CD4-positive, CD25-positive, alpha-beta regulatory T cell (primary cell): ENCODE data around the gene FOXK1. TPM values are rescaled to one million over a fixed set of nuclear protein-coding genes. Genes with fewer than 3 reads are reported as not detected.
"Not testable (repeated sequence)": the region's sequence is repeated elsewhere in the genome, so short reads cannot be mapped to it uniquely, and the experiment has no call there.

Source experiments
- ATAC-seq, 2 donors: fragments of 150-1000 bp; cut with Tn5 transposase; one replicate each; pipeline ENCODE4 v1.10.0; 2021; ENCODE audit warnings: low read depth in 2 of 2, moderate number of reproducible peaks in 2 of 2, moderate library complexity in 1 of 2
- DNase-seq, 3 donors: peaks; one replicate each; pipeline versions ENCODE4 v3.0.0 to v3.0.0-alpha.2; 2012 to 2022; ENCODE audit warnings: mixed read lengths in 1 of 3
- H3K27ac ChIP-seq: one replicate; pipeline ENCODE4 v1.7.0; 2013; ENCODE audit warnings: mild to moderate bottlenecking, low read length; ENCODE audit not compliant: insufficient read depth, poor library complexity, severe bottlenecking
- H3K27me3 ChIP-seq: one replicate; pipeline ENCODE4 v1.7.0; 2013; ENCODE audit warnings: low read length; ENCODE audit not compliant: control insufficient read depth, insufficient read depth
- H3K36me3 ChIP-seq: one replicate; pipeline ENCODE4 v1.7.0; 2013; ENCODE audit warnings: mild to moderate bottlenecking, low read length, moderate library complexity; ENCODE audit not compliant: control insufficient read depth, insufficient read depth
- H3K4me1 ChIP-seq: 2 replicates; pipeline ENCODE4 v1.7.0; 2013; ENCODE audit warnings: mild to moderate bottlenecking, low read length; ENCODE audit not compliant: insufficient read depth, control insufficient read depth, poor library complexity, severe bottlenecking
- H3K4me3 ChIP-seq: one replicate; pipeline ENCODE4 v1.7.0; 2013; ENCODE audit warnings: low read depth, mild to moderate bottlenecking, low read length, moderate library complexity
- H3K9me3 ChIP-seq, 2 experiments: 1 replicate in 1 of 2; 2 replicates in 1 of 2; pipeline ENCODE4 v1.7.0; 2013; ENCODE audit warnings: low read length in 2 of 2, mild to moderate bottlenecking in 1 of 2, moderate library complexity in 1 of 2; ENCODE audit not compliant: control insufficient read depth in 2 of 2
- H3K27ac Mint-ChIP-seq, 3 donors: one replicate each; pipeline ENCODE4 v1.8.0; 2020 to 2022; ENCODE audit warnings: mild to moderate bottlenecking in 3 of 3, mixed read lengths in 3 of 3, moderate library complexity in 2 of 3
- H3K27me3 Mint-ChIP-seq: one replicate; pipeline ENCODE4 v1.8.0; 2022; ENCODE audit warnings: mild to moderate bottlenecking, mixed read lengths
- H3K36me3 Mint-ChIP-seq: one replicate; pipeline ENCODE4 v1.8.0; 2020; ENCODE audit warnings: mixed read lengths
- H3K4me1 Mint-ChIP-seq, 4 donors: one replicate each; pipeline ENCODE4 v1.8.0; 2020 to 2022; ENCODE audit warnings: mixed read lengths in 4 of 4, mild to moderate bottlenecking in 1 of 4
- H3K4me3 Mint-ChIP-seq, 4 donors: one replicate each; pipeline ENCODE4 v1.8.0; 2020 to 2022; ENCODE audit warnings: mild to moderate bottlenecking in 4 of 4, mixed read lengths in 4 of 4, moderate library complexity in 3 of 4
- H3K9me3 Mint-ChIP-seq, 7 donors: one replicate each; pipeline ENCODE4 v1.8.0; 2020 to 2022; ENCODE audit warnings: mixed read lengths in 7 of 7, mild to moderate bottlenecking in 3 of 7, moderate library complexity in 2 of 7
- polyA plus RNA-seq, 4 donors: library from polyadenylated mRNA; unstranded; fragments of 300-500 nt; fragmentation: Illumina TruSeq; gene quantifications; one replicate each; pipeline ENCODE4 v1.2.3, GENCODE V29; 2021
- total RNA-seq: library from RNA; stranded (reverse); gene quantifications from one replicate; pipeline ENCODE4 v1.2.3, GENCODE V29; 2022

FOXK1 gene
- total and polyA plus RNA-seq, 5 donors from 2014 or later, result 1.8 to 55.1 (median 2.7) TPM

DNA sequence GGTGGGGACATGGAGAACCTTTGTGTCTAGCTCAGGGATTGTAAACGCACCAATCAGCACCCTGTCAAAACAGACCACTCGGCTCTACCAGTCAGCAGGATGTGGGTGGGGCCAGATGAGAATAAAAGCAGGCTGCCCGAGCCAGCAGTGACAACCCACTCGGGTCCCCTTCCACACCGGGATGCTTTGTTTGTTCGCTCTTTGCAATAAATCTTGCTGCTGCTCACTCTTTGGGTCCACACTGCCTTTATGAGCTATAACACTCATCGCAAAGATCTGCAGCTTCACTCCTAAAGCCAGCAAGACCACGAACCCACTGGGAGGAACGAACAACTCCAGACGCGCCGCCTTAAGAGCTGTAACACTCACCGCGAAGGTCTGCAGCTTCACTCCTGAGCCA lies 112.1 kb downstream of the FOXK1 start:
- not testable (repeated sequence) for H3K36me3 Mint-ChIP-seq, H3K27me3 ChIP-seq, H3K4me1 Mint-ChIP-seq, ATAC-seq, H3K9me3 ChIP-seq, H3K4me1 ChIP-seq, H3K27ac ChIP-seq, H3K27me3 Mint-ChIP-seq, H3K36me3 ChIP-seq, DNase-seq, H3K9me3 Mint-ChIP-seq, H3K4me3 ChIP-seq
- Mint-ChIP-seq H3K27ac (peak overlapping the region in 2 of 3 donors; percentile 46 to 48), H3K4me3 (peak overlapping the region in 3 of 4 donors; percentile 2 to 44 (median 4))

DNA sequence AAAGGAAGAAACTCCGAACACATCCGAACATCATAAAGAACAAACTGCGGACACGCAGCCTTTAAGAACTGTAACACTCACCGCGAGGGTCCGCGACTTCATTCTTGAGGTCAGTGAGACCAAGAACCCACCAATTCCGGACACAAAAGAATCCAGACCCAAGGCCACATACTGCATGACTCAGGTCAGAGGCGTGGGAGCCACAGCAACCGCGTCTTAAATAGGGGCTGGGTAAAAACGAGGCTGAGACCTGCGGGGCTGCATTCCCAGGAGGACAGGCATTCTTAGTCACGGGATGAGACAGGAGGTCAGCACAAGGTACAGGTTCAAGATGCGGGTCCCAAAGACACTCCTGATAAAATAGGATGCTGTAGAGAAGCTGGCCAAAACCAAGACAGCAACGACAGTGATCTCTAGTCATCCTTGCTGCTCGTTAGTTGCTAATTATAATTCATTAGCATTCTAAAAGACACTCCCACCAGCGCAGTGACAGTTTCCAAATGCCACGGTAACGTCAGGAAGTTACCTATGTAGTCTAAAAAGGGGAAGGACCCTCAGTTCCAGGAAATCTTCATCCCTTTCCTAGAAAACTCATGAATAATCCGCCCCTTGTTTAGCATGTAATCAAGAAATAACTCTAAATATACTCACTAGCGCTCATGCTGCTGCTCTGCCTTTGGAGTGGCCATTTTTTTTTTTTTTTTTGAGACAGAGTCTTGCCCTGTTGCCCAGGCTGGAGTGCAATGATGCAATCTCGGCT lies 112.7 kb downstream of the FOXK1 start:
- H3K27ac ChIP-seq, result no peak overlapping the region
- no peak overlapping the region for H3K4me3 ChIP-seq
- no peaks in the 10 kb centered on the region for H3K9me3 Mint-ChIP-seq
- H3K4me1 Mint-ChIP-seq, result peaks cover 0 to 4% (median under 1%) of the 10 kb centered on the region in 4 donors
- DNase-seq (no peak), ATAC-seq (no peak)
- H3K27me3 Mint-ChIP-seq, result no peaks in the 10 kb centered on the region
- H3K27me3 ChIP-seq, result no peaks in the 10 kb centered on the region
- H3K9me3 ChIP-seq, result no peaks in the 10 kb centered on the region
- peaks cover 4% of the 10 kb centered on the region for H3K4me1 ChIP-seq
- peaks cover 8% of the 10 kb centered on the region for H3K36me3 ChIP-seq
- peaks cover 7% of the 10 kb centered on the region for H3K36me3 Mint-ChIP-seq
- H3K27ac Mint-ChIP-seq, result peak overlapping the region; percentile 9 to 48 (median 46)
- peak overlapping the region in 3 of 4 donors; percentile 2 to 44 (median 4) for H3K4me3 Mint-ChIP-seq

DNA sequence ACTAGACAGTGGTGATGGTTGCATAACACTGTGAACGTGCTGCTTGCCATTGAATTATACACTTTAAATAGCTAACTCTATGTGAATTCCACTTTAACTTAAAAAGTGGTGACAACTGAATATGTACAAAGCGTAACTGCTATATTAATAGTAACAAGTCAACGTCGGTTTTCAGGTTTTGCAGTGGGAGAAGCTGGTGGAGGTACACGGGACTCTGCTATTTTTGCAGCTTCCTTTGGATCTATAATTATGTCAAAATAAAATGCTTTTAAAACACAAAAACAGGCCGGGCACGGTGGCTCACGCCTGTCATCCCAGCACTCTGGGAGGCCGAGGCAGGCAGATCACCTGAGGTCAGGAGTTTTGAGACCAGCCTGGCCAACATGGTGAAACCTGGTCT lies 114.4 kb downstream of the FOXK1 start:
- no peaks in the 10 kb centered on the region for H3K9me3 ChIP-seq
- Mint-ChIP-seq H3K9me3 (no peaks in the 10 kb centered on the region), H3K4me1 (peaks cover 0 to 4% (median 2%) of the 10 kb centered on the region in 4 donors), H3K27me3 (no peaks in the 10 kb centered on the region), H3K27ac (no peak overlapping the region), H3K36me3 (peaks cover 2% of the 10 kb centered on the region), H3K4me3 (no peak overlapping the region)
- DNase-seq (no peak), ATAC-seq (no peak)
- H3K4me1 ChIP-seq, result peaks cover 4% of the 10 kb centered on the region
- H3K27ac ChIP-seq, result no peak overlapping the region
- no peak overlapping the region for H3K4me3 ChIP-seq
- H3K27me3 ChIP-seq, result no peaks in the 10 kb centered on the region
- peaks cover 2% of the 10 kb centered on the region for H3K36me3 ChIP-seq

DNA sequence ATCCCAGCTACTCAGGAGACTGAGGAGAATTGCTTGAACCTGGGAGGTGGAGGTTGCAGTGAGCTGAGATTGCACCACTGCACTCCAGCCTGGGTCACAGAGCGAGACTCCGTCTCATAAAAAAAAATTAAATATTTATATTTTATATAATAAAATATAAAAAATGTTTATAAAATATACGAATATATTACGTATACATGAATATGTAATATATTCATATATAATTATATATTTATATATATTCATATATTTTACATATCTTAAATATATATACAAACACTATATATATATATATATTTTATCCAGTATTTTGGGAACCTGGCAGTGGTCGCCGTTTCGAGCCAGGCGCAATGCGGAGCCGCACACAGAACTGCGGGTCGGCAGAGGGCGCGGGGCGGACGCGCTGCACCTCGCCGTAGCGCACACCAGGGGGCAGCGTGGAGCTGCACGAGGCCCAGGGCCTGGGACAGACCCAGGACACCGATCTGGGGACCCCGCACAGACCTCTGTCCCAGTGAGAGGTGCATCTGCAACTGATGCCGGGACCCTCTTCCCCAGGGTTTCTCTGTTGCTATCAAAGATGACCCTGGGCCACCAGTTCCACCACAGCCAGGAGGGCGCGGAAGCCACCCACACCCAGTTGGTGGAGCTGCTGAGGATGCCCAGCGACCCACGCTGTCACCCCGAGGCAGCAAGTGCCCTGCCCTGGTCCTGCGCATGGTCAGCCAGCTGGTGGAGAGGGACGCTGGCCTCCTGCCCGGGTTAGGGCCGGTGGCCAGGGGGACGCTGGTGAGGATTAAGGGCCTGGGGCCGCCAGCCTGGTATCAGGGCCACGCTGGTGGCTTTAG lies 116.0 kb downstream of the FOXK1 start:
- no peaks in the 10 kb centered on the region for H3K36me3 ChIP-seq
- Mint-ChIP-seq H3K36me3 (no peaks in the 10 kb centered on the region), H3K4me3 (no peak overlapping the region), H3K27ac (no peak overlapping the region), H3K9me3 (no peaks in the 10 kb centered on the region), H3K27me3 (no peaks in the 10 kb centered on the region), H3K4me1 (peaks cover 0 to 4% (median 2%) of the 10 kb centered on the region in 4 donors)
- no peak overlapping the region for H3K27ac ChIP-seq
- H3K27me3 ChIP-seq, result no peaks in the 10 kb centered on the region
- no peak overlapping the region for H3K4me3 ChIP-seq
- no peaks in the 10 kb centered on the region for H3K4me1 ChIP-seq
- DNase-seq (peak; percentile 25 to 58 (median 50)), ATAC-seq (peak; percentile 75 to 76)
- no peaks in the 10 kb centered on the region for H3K9me3 ChIP-seq

DNA sequence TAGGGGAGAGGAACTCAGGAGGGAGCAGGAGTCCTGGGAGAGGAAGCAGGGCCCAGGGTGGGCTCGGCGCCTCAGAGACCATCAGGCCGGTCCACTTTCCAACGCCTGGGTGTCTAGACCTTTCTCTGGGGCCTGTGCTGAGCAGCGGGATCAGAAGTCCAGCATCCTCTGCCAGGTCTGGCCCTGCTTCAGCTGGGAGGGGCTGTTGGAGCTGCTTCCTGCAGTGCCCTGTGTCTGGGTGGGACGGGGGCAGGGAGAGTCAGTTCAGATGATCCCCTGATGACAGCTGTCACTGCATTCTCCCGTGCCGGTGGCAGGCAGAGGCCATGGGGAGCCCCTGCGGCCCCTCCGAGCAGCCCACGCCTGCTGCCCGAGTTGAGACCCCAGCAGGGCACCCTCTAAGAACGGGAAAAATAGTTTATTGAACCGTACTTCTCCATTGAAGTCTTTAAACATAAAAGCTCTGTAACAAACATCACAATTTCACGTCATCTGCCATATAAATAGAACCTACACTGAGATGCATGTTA lies 116.7 kb downstream of the FOXK1 start:
- H3K4me3 ChIP-seq, result no peak overlapping the region
- ATAC-seq (no peak), DNase-seq (no peak)
- peaks cover 0 to 4% (median 2%) of the 10 kb centered on the region in 4 donors for H3K4me1 Mint-ChIP-seq
- no peak overlapping the region for H3K27ac Mint-ChIP-seq
- no peaks in the 10 kb centered on the region for H3K4me1 ChIP-seq
- no peaks in the 10 kb centered on the region for H3K27me3 ChIP-seq
- H3K4me3 Mint-ChIP-seq, result no peak overlapping the region
- no peaks in the 10 kb centered on the region for H3K27me3 Mint-ChIP-seq
- H3K9me3 ChIP-seq, result no peaks in the 10 kb centered on the region
- H3K36me3 ChIP-seq, result no peaks in the 10 kb centered on the region
- H3K9me3 Mint-ChIP-seq, result no peaks in the 10 kb centered on the region
- H3K27ac ChIP-seq, result no peak overlapping the region
- H3K36me3 Mint-ChIP-seq, result no peaks in the 10 kb centered on the region

DNA sequence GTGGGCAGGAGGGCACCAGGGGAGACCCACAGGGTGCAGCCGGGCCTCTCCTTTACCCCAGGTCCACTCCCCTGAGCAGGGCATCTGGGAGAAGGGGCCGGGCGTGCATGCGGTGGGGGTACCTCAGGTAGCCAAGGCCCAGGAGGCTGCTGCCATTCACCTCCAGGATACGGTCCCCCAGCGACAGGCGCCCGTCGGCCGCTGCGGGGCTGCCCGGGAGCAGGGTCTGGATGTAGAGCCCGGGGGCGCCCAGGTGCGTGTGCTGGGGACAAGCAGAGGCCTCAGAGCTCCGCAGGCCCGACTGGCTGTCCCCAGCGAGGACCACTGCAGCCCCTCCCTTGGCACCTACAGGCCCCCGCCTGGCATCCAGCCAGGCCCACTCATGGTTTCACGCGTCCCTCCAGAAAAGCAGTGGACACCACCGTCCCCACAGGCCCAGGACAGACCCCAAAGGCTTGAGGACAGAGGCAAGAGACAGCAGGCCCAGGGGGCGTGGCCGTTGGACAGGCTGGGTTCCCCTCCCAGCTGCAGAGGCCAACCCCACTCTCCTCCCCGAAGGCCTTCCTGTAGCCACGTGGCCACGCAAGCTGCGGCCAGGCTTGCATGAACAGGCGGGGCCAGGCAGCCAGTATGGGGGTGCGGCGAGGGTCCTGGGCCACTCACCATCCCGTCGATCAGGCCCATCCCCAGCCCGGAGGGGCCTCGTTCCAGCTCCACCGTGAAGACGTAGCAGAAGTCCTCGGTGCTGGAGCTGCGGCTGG lies 117.6 kb downstream of the FOXK1 start:
- Mint-ChIP-seq H3K4me3 (no peak overlapping the region), H3K4me1 (peaks cover 0 to 3% (median 0%) of the 10 kb centered on the region in 4 donors), H3K27me3 (no peaks in the 10 kb centered on the region), H3K9me3 (no peaks in the 10 kb centered on the region), H3K27ac (no peak overlapping the region), H3K36me3 (no peaks in the 10 kb centered on the region)
- no peaks in the 10 kb centered on the region for H3K4me1 ChIP-seq
- no peak overlapping the region for H3K27ac ChIP-seq
- H3K27me3 ChIP-seq, result no peaks in the 10 kb centered on the region
- no peaks in the 10 kb centered on the region for H3K36me3 ChIP-seq
- no peak for DNase-seq
- H3K4me3 ChIP-seq, result no peak overlapping the region
- ATAC-seq, result no peak
- no peaks in the 10 kb centered on the region for H3K9me3 ChIP-seq

DNA sequence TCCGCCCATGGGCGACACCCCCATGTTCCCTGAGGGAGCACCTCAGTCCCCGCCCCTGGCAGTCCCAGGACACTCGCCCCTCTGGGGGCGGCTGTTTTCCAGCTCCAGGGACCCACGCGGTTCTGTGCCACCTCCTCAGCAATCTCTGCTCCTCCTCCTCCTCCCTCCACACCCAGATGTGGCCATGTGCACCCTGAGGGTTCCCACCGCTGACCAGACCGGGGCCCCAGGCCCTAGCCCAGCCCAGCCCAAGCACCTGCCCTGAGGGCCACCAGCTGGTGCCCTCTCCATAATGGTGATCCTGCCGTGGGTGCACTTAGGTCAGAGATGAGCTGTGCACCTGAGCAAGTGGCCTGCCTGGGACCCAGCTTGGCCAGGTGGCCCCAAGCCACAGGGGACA lies 118.4 kb downstream of the FOXK1 start:
- ATAC-seq, result no peak

More for the DNA sequence above, 118.4 kb downstream of the FOXK1 start:
- H3K36me3 ChIP-seq, result no peaks in the 10 kb centered on the region
- Mint-ChIP-seq H3K27ac (no peak overlapping the region), H3K27me3 (no peaks in the 10 kb centered on the region), H3K36me3 (no peaks in the 10 kb centered on the region), H3K4me3 (no peak overlapping the region), H3K9me3 (no peaks in the 10 kb centered on the region), H3K4me1 (peaks cover 0 to 3% (median 0%) of the 10 kb centered on the region in 4 donors)
- no peak for DNase-seq
- H3K4me1 ChIP-seq, result no peaks in the 10 kb centered on the region
- no peak overlapping the region for H3K4me3 ChIP-seq
- H3K9me3 ChIP-seq, result no peaks in the 10 kb centered on the region
- no peak overlapping the region for H3K27ac ChIP-seq
- H3K27me3 ChIP-seq, result no peaks in the 10 kb centered on the region
